ENCODE data around the gene DBT.
A peak's percentile ranks its signal among the peaks of the same experiment; 100 is the strongest.

The DBT gene

GRCh38 chr1:100249155-100249536 lies 488 bp downstream of the DBT start:
- Histone ChIP-seq H4K20me1 (ENCODE audit: low read depth, low read length) (no peaks in the 10 kb centered on the region), H3K27me3 (ENCODE audit: low read length) (no peaks in the 10 kb centered on the region), H3K4me2 (ENCODE audit: low read depth, low read length, poor library complexity, severe bottlenecking) (peak overlapping the region; percentile 66), H3K36me3 (ENCODE audit: low read length) (no peaks in the 10 kb centered on the region), H3K9ac (ENCODE audit: low read length) (peak overlapping the region; percentile 76), H3K9me2 (replicated peaks; ENCODE audit: insufficient read depth, low read length) (no peaks in the 10 kb centered on the region), H2AFZ (ENCODE audit: low read depth, low read length, severe bottlenecking) (peak overlapping the region; percentile 92), H3K27ac (ENCODE audit: low read depth, low read length) (no peak overlapping the region; the same call in 1 of the 2 replicates), H3K9me3 (ENCODE audit: insufficient read depth, low read length) (no peaks in the 10 kb centered on the region), H3K4me3 (ENCODE audit: insufficient read depth, low read length, poor library complexity, severe bottlenecking) (peak overlapping the region; percentile 75), H3F3A (ENCODE audit: insufficient read depth) (no peaks in the 10 kb centered on the region), H3K79me2 (ENCODE audit: insufficient read depth, low read length) (no peaks in the 10 kb centered on the region; the same call in 1 of the 2 replicates)
- TF ChIP-seq CTCF (IDR thresholded peaks at IDR 0.05; ENCODE audit: insufficient read depth, low read length, poor library complexity, severe bottlenecking): no peak
- TF ChIP-seq EZH2phosphoT487 (conservative IDR thresholded peaks at IDR 0.05; ENCODE audit: low read length): no peak

GRCh38 chr1:100246738-100247137 lies 2.9 kb downstream of the DBT start:
- Histone ChIP-seq H3K79me2 (ENCODE audit: insufficient read depth, low read length) (peaks cover 11% of the 10 kb centered on the region; the same call in 1 of the 2 replicates), H3K4me3 (ENCODE audit: insufficient read depth, low read length, poor library complexity, severe bottlenecking) (no peak overlapping the region), H3K36me3 (ENCODE audit: low read length) (no peaks in the 10 kb centered on the region), H3K27me3 (ENCODE audit: low read length) (no peaks in the 10 kb centered on the region), H3K9ac (ENCODE audit: low read length) (no peak overlapping the region), H3K9me3 (ENCODE audit: insufficient read depth, low read length) (no peaks in the 10 kb centered on the region), H3K4me2 (ENCODE audit: low read depth, low read length, poor library complexity, severe bottlenecking) (no peak overlapping the region), H3K9me2 (replicated peaks; ENCODE audit: insufficient read depth, low read length) (no peaks in the 10 kb centered on the region), H3F3A (ENCODE audit: insufficient read depth) (no peaks in the 10 kb centered on the region), H3K27ac (ENCODE audit: low read depth, low read length) (no peak overlapping the region), H2AFZ (ENCODE audit: low read depth, low read length, severe bottlenecking) (no peak overlapping the region), H4K20me1 (ENCODE audit: low read depth, low read length) (no peaks in the 10 kb centered on the region)
- TF ChIP-seq EZH2phosphoT487 (conservative IDR thresholded peaks at IDR 0.05; ENCODE audit: low read length): no peak
- no peak for TF ChIP-seq CTCF (IDR thresholded peaks at IDR 0.05; ENCODE audit: insufficient read depth, low read length, poor library complexity, severe bottlenecking)

GRCh38 chr1:100240631-100241030 lies 9.0 kb downstream of the DBT start:
- H3K9me2 ChIP-seq (replicated peaks; ENCODE audit: insufficient read depth, low read length): no peaks in the 10 kb centered on the region
- no peak overlapping the region for H3K9ac ChIP-seq (ENCODE audit: low read length)
- H3K27ac ChIP-seq (ENCODE audit: low read depth, low read length): no peak overlapping the region
- H3K4me2 ChIP-seq (ENCODE audit: low read depth, low read length, poor library complexity, severe bottlenecking): no peak overlapping the region
- no peaks in the 10 kb centered on the region; the same call in 1 of the 2 replicates for H3K36me3 ChIP-seq (ENCODE audit: low read length)
- H3K4me3 ChIP-seq (ENCODE audit: insufficient read depth, low read length, poor library complexity, severe bottlenecking): no peak overlapping the region
- H3K79me2 ChIP-seq (ENCODE audit: insufficient read depth, low read length): peaks cover 11% of the 10 kb centered on the region; the same call in 1 of the 2 replicates
- no peak overlapping the region for H2AFZ ChIP-seq (ENCODE audit: low read depth, low read length, severe bottlenecking)
- H4K20me1 ChIP-seq (ENCODE audit: low read depth, low read length): no peaks in the 10 kb centered on the region
- H3K9me3 ChIP-seq (ENCODE audit: insufficient read depth, low read length): no peaks in the 10 kb centered on the region
- no peaks in the 10 kb centered on the region for H3F3A ChIP-seq (ENCODE audit: insufficient read depth)
- TF ChIP-seq EZH2phosphoT487 (conservative IDR thresholded peaks at IDR 0.05; ENCODE audit: low read length) (no peak), CTCF (IDR thresholded peaks at IDR 0.05; ENCODE audit: insufficient read depth, low read length, poor library complexity, severe bottlenecking) (no peak)
- no peaks in the 10 kb centered on the region for H3K27me3 ChIP-seq (ENCODE audit: low read length)

Measured in SU-DHL-6 (cell line).